Suprapubic skin (tissue), 3 donors: ENCODE results near the gene RAVER1.

ENCODE experiments used
- POLR2A ChIP-seq, 2 donors: fragments of 450-650 bp; IDR thresholded peaks; one replicate each; pipeline ENCODE4 v1.6.1; 2017; ENCODE audit warnings: antibody characterized with exemption in 2 of 2, mild to moderate bottlenecking in 2 of 2, moderate library complexity in 2 of 2
- TF ChIP-seq, protein P1 (sequence below), 2 donors: fragments of 200-600 bp in 1 of 2; fragments of 450-650 bp in 1 of 2; sonication (generic) in 1 of 2; IDR thresholded peaks; one replicate each; pipeline ENCODE4 v1.5.1; 2016 to 2019; ENCODE audit warnings: antibody characterized with exemption in 2 of 2, mild to moderate bottlenecking in 1 of 2, moderate library complexity in 1 of 2

DNA sequence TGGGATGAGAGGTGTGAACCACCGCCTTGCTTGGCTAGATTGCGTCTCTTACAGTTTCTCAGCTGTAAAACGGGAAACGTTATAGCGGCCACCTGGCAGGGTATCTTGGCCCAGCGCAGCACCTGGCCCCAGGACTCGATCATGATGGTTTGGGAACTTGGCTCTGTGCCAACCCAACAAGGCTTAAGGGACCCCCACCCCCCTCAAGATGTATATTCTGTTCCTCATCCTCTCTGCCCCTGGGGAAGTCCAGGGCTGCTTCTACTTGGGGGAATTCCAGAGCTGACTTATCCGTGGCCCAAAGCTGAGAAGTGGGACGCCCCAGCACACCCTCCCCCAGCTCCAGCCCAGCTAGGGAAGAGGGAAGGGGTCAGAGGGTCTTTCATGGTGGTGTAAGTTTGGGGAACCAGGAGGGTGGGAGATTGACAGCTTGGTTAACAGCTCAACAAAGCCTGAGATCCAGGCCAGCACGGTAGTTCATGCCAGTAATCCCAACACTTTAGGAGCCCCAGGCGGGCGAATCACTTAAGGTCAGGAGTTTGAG is 61.7 kb downstream of the RAVER1 start:
- TF ChIP-seq, protein P1, sequence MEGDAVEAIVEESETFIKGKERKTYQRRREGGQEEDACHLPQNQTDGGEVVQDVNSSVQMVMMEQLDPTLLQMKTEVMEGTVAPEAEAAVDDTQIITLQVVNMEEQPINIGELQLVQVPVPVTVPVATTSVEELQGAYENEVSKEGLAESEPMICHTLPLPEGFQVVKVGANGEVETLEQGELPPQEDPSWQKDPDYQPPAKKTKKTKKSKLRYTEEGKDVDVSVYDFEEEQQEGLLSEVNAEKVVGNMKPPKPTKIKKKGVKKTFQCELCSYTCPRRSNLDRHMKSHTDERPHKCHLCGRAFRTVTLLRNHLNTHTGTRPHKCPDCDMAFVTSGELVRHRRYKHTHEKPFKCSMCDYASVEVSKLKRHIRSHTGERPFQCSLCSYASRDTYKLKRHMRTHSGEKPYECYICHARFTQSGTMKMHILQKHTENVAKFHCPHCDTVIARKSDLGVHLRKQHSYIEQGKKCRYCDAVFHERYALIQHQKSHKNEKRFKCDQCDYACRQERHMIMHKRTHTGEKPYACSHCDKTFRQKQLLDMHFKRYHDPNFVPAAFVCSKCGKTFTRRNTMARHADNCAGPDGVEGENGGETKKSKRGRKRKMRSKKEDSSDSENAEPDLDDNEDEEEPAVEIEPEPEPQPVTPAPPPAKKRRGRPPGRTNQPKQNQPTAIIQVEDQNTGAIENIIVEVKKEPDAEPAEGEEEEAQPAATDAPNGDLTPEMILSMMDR (IDR thresholded peaks at IDR 0.05) = no peak
- no peak for TF ChIP-seq POLR2A (IDR thresholded peaks at IDR 0.05)
